Hepatocyte (in vitro differentiated cells): ENCODE measurements around the gene KIF26B. TPM values are rescaled to one million over a fixed set of nuclear protein-coding genes. Genes with fewer than 3 reads are reported as not detected.

Experiments used
- DNase-seq: peaks from one replicate; pipeline ENCODE4 v3.0.0-alpha.2; 2016; ENCODE audit warnings: low spot score
- H2AFZ ChIP-seq: fragments of 200-600 bp; sonication (generic); 2 replicates; pipeline ENCODE4 v1.6.0; 2016; ENCODE audit warnings: antibody characterized with exemption, mild to moderate bottlenecking
- H3K27ac ChIP-seq: fragments of 200-600 bp; sonication (generic); 2 replicates; pipeline ENCODE4 v1.5.1; 2016; ENCODE audit warnings: mild to moderate bottlenecking
- H3K27me3 ChIP-seq: fragments of 200-600 bp; sonication (generic); 2 replicates; pipeline ENCODE4 v1.6.1; 2016
- H3K36me3 ChIP-seq: fragments of 200-600 bp; sonication (generic); replicated peaks from 2 replicates; pipeline ENCODE4 v1.5.1; 2016; ENCODE audit warnings: low read depth; ENCODE audit not compliant: insufficient read depth
- H3K4me1 ChIP-seq: fragments of 200-600 bp; sonication (generic); 2 replicates; pipeline ENCODE4 v1.5.1; 2016; ENCODE audit warnings: mild to moderate bottlenecking, moderate library complexity; ENCODE audit not compliant: insufficient read depth
- H3K4me2 ChIP-seq: fragments of 200-600 bp; sonication (generic); 2 replicates; pipeline ENCODE4 v1.6.0; 2016
- H3K4me3 ChIP-seq: fragments of 200-600 bp; sonication (generic); 2 replicates; pipeline ENCODE4 v1.5.1; 2016; ENCODE audit warnings: mild to moderate bottlenecking
- H3K79me2 ChIP-seq: fragments of 200-600 bp; sonication (generic); 2 replicates; pipeline ENCODE4 v1.6.0; 2017; ENCODE audit warnings: mild to moderate bottlenecking
- H3K9me2 ChIP-seq: fragments of 200-600 bp; sonication (generic); replicated peaks from 2 replicates; pipeline ENCODE4 v1.6.0; 2017; ENCODE audit warnings: mild to moderate bottlenecking; ENCODE audit not compliant: insufficient read depth
- H3K9me3 ChIP-seq: fragments of 200-600 bp; sonication (generic); 2 replicates; pipeline ENCODE4 v1.5.1; 2016; ENCODE audit warnings: low read depth, mild to moderate bottlenecking
- H4K20me1 ChIP-seq: fragments of 200-600 bp; sonication (generic); 2 replicates; pipeline ENCODE4 v1.6.0; 2016; ENCODE audit warnings: mild to moderate bottlenecking; ENCODE audit not compliant: insufficient read depth, poor library complexity, severe bottlenecking
- CTCF ChIP-seq: fragments of 200-600 bp; sonication (generic); IDR thresholded peaks from 2 replicates; pipeline ENCODE4 v1.5.1; 2016; ENCODE audit warnings: antibody characterized with exemption, mild to moderate bottlenecking; ENCODE audit not compliant: poor library complexity
- EZH2 ChIP-seq: fragments of 200-600 bp; sonication (generic); IDR thresholded peaks from 2 replicates; pipeline ENCODE4 v1.6.1; 2016; ENCODE audit warnings: antibody characterized with exemption, mild to moderate bottlenecking, borderline replicate concordance
- EZH2phosphoT487 ChIP-seq: fragments of 200-600 bp; sonication (generic); IDR thresholded peaks from one replicate; pipeline ENCODE4 v1.6.1; 2018; ENCODE audit warnings: antibody characterized with exemption, mild to moderate bottlenecking, low read depth, moderate library complexity; ENCODE audit not compliant: unreplicated experiment, severe bottlenecking
- WGBS: methylation state at CpG from one replicate; pipeline ENCODE4 v1.1.6; 2016; ENCODE audit warnings: low lambda C conversion rate; ENCODE audit errors: missing lambda C conversion rate; 5-methylcytosine and 5-hydroxymethylcytosine counted together
- polyA plus RNA-seq: library from polyadenylated mRNA; unstranded; fragments of >200 nt; fragmentation: Nextera tagmentation; extraction: Ambion mirVana; gene quantifications from 2 replicates; pipeline ENCODE4 v1.2.1, GENCODE V29; 2016
- total RNA-seq: library from RNA; depleted of rRNA; stranded (reverse); fragments of >200 nt; gene quantifications from 2 replicates; pipeline ENCODE4 v1.2.3, GENCODE V29; 2014

KIF26B gene
- total and polyA plus RNA-seq, 2 experiments from 2014 or later = 12.7 to 21.6 TPM

DNA sequence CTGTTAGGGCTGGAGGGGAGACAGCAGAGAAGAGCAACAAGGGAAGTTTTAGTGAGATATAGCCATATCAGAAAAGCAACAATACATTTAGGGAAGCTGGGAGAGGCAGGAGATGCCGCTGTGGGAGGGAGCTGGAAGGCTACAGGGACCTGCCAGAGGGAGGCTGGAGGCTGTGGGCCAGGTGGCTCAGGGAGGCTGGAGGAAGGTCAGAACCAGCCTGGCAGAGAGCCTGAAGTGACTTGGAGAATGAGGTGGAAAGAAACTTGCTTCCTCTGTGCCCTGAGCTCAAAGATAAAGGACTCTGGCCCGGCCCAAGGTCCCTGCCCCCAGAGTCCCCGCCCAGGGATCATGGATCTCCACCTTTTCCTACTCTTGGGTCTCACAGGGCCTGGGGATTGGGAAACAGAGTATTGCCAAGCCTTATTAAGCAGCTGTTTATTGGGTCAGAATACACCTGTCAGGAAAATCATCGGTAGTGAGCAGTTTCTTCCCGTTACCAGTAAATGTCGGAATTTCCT is 85.9 kb downstream of the KIF26B start:
- no peak for DNase-seq
- no peak overlapping the region for H3K4me3 ChIP-seq
- H3K4me2 ChIP-seq = no peak overlapping the region
- no peaks in the 10 kb centered on the region for H3K9me3 ChIP-seq
- H3K79me2 ChIP-seq = peaks cover 52% of the 10 kb centered on the region
- 82% methylated on average over 6 of the region's 6 CpGs for WGBS
- no peak for TF ChIP-seq EZH2phosphoT487
- TF ChIP-seq EZH2 = no peak
- TF ChIP-seq CTCF = no peak
- H3K36me3 ChIP-seq = no peaks in the 10 kb centered on the region
- H3K9me2 ChIP-seq = no peaks in the 10 kb centered on the region
- no peak overlapping the region for H3K27ac ChIP-seq
- no peak overlapping the region for H2AFZ ChIP-seq
- H4K20me1 ChIP-seq = peaks cover 8% of the 10 kb centered on the region
- H3K27me3 ChIP-seq = no peaks in the 10 kb centered on the region
- H3K4me1 ChIP-seq = peaks cover 3% of the 10 kb centered on the region

- H4K20me1 ChIP-seq = peaks cover 8% of the 10 kb centered on the region
- no peak overlapping the region for H2AFZ ChIP-seq
- WGBS = 91% methylated on average over 14 of the region's 14 CpGs
- H3K4me3 ChIP-seq = no peak overlapping the region
- H3K27me3 ChIP-seq = no peaks in the 10 kb centered on the region
- no peak for DNase-seq
- H3K79me2 ChIP-seq = peaks cover 49% of the 10 kb centered on the region
- no peak overlapping the region for H3K27ac ChIP-seq
- no peaks in the 10 kb centered on the region for H3K9me2 ChIP-seq
- peaks cover 3% of the 10 kb centered on the region for H3K4me1 ChIP-seq
- H3K36me3 ChIP-seq = no peaks in the 10 kb centered on the region
- H3K4me2 ChIP-seq = no peak overlapping the region
- no peak for TF ChIP-seq EZH2phosphoT487
- no peak for TF ChIP-seq CTCF
- no peak for TF ChIP-seq EZH2
- no peaks in the 10 kb centered on the region for H3K9me3 ChIP-seq
Measured at GRCh38 chr1:245241526-245242130, 86.8 kb downstream of the KIF26B start.

- H4K20me1 ChIP-seq = peaks cover 8% of the 10 kb centered on the region
- peaks cover 46% of the 10 kb centered on the region for H3K79me2 ChIP-seq
- DNase-seq = no peak
Measured at GRCh38 chr1:245242989-245243388, 88.2 kb downstream of the KIF26B start.

More at GRCh38 chr1:245242989-245243388, 88.2 kb downstream of the KIF26B start:
- Histone ChIP-seq H3K4me1 (peaks cover 3% of the 10 kb centered on the region), H3K27me3 (no peaks in the 10 kb centered on the region), H3K4me2 (no peak overlapping the region), H3K9me3 (no peaks in the 10 kb centered on the region), H3K4me3 (no peak overlapping the region), H2AFZ (no peak overlapping the region), H3K36me3 (no peaks in the 10 kb centered on the region), H3K27ac (no peak overlapping the region), H3K9me2 (no peaks in the 10 kb centered on the region)
- TF ChIP-seq EZH2 (no peak), EZH2phosphoT487 (no peak), CTCF (no peak)
- WGBS = 75% methylated on average over 1 of the region's 1 CpG
